Measurements from ENCODE around the gene TRAK1.

Gene TRAK1

DNA sequence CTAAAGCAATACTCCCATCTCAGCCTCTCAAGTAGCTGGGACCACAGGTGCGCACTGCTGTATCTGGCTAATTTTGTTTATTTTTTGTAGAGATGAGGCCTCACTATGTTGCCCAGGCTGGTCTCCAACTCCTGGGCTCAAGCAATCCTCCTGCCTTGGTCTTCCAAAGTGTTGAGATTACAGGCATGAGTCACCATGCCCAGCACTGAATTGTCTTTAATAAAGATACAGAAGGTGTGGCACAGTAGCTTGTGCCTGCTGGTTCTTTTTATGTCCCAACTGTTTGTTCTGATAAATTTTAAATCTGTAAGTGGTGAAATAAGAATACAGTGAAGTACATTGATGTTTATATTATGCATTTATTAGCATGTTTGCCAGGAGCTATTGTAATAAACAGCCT lies 20.6 kb upstream of the TRAK1 start:
- Histone ChIP-seq H3K4me3 (replicated peaks; ENCODE audit: insufficient read depth, low read length) (no peak overlapping the region), H3K27me3 (ENCODE audit: insufficient read depth, poor library complexity, severe bottlenecking) (no peaks in the 10 kb centered on the region), H3K27ac (replicated peaks) (no peak overlapping the region)
- TF ChIP-seq, protein P1, sequence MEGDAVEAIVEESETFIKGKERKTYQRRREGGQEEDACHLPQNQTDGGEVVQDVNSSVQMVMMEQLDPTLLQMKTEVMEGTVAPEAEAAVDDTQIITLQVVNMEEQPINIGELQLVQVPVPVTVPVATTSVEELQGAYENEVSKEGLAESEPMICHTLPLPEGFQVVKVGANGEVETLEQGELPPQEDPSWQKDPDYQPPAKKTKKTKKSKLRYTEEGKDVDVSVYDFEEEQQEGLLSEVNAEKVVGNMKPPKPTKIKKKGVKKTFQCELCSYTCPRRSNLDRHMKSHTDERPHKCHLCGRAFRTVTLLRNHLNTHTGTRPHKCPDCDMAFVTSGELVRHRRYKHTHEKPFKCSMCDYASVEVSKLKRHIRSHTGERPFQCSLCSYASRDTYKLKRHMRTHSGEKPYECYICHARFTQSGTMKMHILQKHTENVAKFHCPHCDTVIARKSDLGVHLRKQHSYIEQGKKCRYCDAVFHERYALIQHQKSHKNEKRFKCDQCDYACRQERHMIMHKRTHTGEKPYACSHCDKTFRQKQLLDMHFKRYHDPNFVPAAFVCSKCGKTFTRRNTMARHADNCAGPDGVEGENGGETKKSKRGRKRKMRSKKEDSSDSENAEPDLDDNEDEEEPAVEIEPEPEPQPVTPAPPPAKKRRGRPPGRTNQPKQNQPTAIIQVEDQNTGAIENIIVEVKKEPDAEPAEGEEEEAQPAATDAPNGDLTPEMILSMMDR (IDR thresholded peaks at IDR 0.05; ENCODE audit: insufficient read depth, low read length): no peak
- TF ChIP-seq, protein P2, sequence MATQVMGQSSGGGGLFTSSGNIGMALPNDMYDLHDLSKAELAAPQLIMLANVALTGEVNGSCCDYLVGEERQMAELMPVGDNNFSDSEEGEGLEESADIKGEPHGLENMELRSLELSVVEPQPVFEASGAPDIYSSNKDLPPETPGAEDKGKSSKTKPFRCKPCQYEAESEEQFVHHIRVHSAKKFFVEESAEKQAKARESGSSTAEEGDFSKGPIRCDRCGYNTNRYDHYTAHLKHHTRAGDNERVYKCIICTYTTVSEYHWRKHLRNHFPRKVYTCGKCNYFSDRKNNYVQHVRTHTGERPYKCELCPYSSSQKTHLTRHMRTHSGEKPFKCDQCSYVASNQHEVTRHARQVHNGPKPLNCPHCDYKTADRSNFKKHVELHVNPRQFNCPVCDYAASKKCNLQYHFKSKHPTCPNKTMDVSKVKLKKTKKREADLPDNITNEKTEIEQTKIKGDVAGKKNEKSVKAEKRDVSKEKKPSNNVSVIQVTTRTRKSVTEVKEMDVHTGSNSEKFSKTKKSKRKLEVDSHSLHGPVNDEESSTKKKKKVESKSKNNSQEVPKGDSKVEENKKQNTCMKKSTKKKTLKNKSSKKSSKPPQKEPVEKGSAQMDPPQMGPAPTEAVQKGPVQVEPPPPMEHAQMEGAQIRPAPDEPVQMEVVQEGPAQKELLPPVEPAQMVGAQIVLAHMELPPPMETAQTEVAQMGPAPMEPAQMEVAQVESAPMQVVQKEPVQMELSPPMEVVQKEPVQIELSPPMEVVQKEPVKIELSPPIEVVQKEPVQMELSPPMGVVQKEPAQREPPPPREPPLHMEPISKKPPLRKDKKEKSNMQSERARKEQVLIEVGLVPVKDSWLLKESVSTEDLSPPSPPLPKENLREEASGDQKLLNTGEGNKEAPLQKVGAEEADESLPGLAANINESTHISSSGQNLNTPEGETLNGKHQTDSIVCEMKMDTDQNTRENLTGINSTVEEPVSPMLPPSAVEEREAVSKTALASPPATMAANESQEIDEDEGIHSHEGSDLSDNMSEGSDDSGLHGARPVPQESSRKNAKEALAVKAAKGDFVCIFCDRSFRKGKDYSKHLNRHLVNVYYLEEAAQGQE (IDR thresholded peaks at IDR 0.05; ENCODE audit: insufficient replicate concordance, low read depth): no peak
- TF ChIP-seq POLR2AphosphoS5 (IDR thresholded peaks at IDR 0.05; ENCODE audit: low read depth): no peak
- TF ChIP-seq SPI1 (IDR thresholded peaks at IDR 0.05; ENCODE audit: borderline replicate concordance, low read depth): no peak
- no peak for TF ChIP-seq GABPA (IDR thresholded peaks at IDR 0.05; ENCODE audit: low read depth)
- DNase-seq (ENCODE audit: low read depth in 1 of 2, low spot score in 1 of 2): no peak

DNA sequence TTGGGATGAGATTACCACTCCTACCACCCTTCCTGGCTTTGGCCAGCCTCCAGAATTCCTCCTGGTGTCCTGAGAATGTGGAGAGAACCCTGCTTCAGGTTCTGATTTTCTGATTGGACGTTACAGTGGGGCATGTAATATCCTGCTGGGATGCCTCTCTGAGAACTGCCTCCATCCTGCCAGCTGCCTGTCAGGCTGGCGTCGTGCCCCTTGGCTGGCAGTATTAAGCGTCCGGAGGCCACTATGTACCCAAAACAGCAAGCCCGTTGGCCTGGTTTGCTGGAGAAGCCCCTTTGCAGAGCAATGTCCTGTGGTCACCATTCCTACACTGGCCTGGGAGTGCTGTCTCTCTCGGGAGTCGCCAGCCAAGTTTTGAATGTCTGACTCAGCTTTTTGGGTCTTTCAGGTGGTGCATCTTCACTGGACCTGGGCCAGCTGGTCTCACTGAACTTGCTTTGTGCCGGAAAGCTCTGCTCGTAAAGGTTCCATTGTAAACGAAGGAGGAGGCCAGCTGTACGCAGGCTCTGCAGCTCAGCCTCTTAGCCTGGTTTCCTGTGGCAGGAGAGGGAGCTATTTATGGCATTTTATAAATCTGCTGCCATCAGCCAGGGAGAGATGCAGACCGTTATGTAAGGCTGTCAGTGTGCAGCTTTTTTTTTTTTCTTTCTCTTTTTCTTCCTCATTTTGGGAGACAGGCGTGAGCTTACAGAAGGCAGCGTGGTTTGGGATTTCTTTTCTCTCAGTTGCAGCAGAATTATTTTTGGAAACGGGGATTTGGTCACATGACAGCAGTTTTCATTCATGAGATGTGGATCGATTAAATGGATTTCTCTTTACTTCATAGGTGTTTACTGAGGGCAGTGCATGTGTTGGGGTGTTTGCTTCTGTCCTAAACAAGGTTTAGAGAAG lies 19.0 kb upstream of the TRAK1 start:
- peak overlapping the region; percentile 20 for H3K27ac ChIP-seq (replicated peaks)
- no peaks in the 10 kb centered on the region for H3K27me3 ChIP-seq (ENCODE audit: insufficient read depth, poor library complexity, severe bottlenecking)
- TF ChIP-seq, protein P1 (IDR thresholded peaks at IDR 0.05; ENCODE audit: insufficient read depth, low read length): no peak
- TF ChIP-seq SPI1 (IDR thresholded peaks at IDR 0.05; ENCODE audit: borderline replicate concordance, low read depth): no peak
- no peak for TF ChIP-seq GABPA (IDR thresholded peaks at IDR 0.05; ENCODE audit: low read depth)
- TF ChIP-seq, protein P2 (IDR thresholded peaks at IDR 0.05; ENCODE audit: insufficient replicate concordance, low read depth): no peak
- peak; percentile 50 for TF ChIP-seq POLR2AphosphoS5 (IDR thresholded peaks at IDR 0.05; ENCODE audit: low read depth)
- peak overlapping the region; percentile 29 for H3K4me3 ChIP-seq (replicated peaks; ENCODE audit: insufficient read depth, low read length)
- DNase-seq (ENCODE audit: low read depth in 1 of 2, low spot score in 1 of 2): peak; percentile 13 to 72

DNA sequence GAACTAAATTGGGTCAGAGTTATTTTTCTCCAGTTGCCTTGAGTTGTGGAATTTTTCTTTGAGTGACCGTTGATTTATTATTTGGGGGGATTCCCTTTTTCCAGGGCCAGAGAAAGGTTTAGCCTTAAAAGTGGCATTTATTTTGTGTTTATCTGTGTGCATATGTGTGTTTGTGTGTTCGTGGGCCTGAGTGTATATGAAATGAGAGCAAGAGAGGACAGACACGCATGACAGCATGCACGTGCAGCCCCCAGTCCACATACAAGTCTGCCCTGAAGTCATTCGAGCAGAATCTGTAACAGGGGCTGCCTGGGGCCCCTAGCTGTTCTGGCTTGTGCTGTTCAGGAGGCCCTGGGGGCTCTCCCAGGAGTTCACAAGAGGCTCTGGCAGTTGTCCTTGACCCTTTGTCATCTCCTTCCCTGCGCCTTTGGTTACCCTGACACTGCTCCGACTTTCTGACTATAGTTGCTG lies 18.3 kb upstream of the TRAK1 start:
- Histone ChIP-seq H3K4me3 (replicated peaks; ENCODE audit: insufficient read depth, low read length) (no peak overlapping the region), H3K27me3 (ENCODE audit: insufficient read depth, poor library complexity, severe bottlenecking) (no peaks in the 10 kb centered on the region), H3K27ac (replicated peaks) (peak overlapping the region; percentile 20; the same call in 1 of the 2 replicates)
- TF ChIP-seq, protein P2 (IDR thresholded peaks at IDR 0.05; ENCODE audit: insufficient replicate concordance, low read depth): no peak
- TF ChIP-seq, protein P1 (IDR thresholded peaks at IDR 0.05; ENCODE audit: insufficient read depth, low read length): no peak
- no peak for TF ChIP-seq SPI1 (IDR thresholded peaks at IDR 0.05; ENCODE audit: borderline replicate concordance, low read depth)
- TF ChIP-seq GABPA (IDR thresholded peaks at IDR 0.05; ENCODE audit: low read depth): no peak
- TF ChIP-seq POLR2AphosphoS5 (IDR thresholded peaks at IDR 0.05; ENCODE audit: low read depth): no peak
- no peak for DNase-seq (ENCODE audit: low read depth in 1 of 2, low spot score in 1 of 2)
